ENCODE measurements around the gene RMC1.

GRCh38 chr18:23529604-23530003, 26.3 kb downstream of the RMC1 start:
- TF ChIP-seq CTCF (IDR thresholded peaks at IDR 0.05) (no peak), POLR2A (IDR thresholded peaks at IDR 0.05) (no peak)
